Uterus (tissue), 2 donors: ENCODE measurements around the gene DAPK2.

Experiments
- POLR2A ChIP-seq, 2 donors: fragments of 450-650 bp; IDR thresholded peaks; one replicate each; pipeline ENCODE4 v1.6.1; 2016; ENCODE audit warnings: antibody characterized with exemption in 2 of 2, mild to moderate bottlenecking in 1 of 2, moderate library complexity in 1 of 2
- TF ChIP-seq, protein P1 (sequence below), 4 experiments: fragments of 200-600 bp in 2 of 4; fragments of 450-650 bp in 2 of 4; sonication (generic) in 2 of 4; IDR thresholded peaks; one replicate each; pipeline ENCODE4 v1.5.1; 2016 to 2019; ENCODE audit warnings: antibody characterized with exemption in 4 of 4, mild to moderate bottlenecking in 2 of 4, moderate library complexity in 1 of 4

GRCh38 chr15:63984331-63984730, 62.0 kb downstream of the DAPK2 start:
- no peak for TF ChIP-seq POLR2A (IDR thresholded peaks at IDR 0.05)
- TF ChIP-seq, protein P1, sequence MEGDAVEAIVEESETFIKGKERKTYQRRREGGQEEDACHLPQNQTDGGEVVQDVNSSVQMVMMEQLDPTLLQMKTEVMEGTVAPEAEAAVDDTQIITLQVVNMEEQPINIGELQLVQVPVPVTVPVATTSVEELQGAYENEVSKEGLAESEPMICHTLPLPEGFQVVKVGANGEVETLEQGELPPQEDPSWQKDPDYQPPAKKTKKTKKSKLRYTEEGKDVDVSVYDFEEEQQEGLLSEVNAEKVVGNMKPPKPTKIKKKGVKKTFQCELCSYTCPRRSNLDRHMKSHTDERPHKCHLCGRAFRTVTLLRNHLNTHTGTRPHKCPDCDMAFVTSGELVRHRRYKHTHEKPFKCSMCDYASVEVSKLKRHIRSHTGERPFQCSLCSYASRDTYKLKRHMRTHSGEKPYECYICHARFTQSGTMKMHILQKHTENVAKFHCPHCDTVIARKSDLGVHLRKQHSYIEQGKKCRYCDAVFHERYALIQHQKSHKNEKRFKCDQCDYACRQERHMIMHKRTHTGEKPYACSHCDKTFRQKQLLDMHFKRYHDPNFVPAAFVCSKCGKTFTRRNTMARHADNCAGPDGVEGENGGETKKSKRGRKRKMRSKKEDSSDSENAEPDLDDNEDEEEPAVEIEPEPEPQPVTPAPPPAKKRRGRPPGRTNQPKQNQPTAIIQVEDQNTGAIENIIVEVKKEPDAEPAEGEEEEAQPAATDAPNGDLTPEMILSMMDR (IDR thresholded peaks at IDR 0.05) = no peak
